ENCODE data around the gene ILF3. TPM values are rescaled to one million over a fixed set of nuclear protein-coding genes. Genes with fewer than 3 reads are reported as not detected.

ILF3 gene
- total RNA-seq, 1 experiment from 2014 or later: 365 TPM

- no peaks in the 10 kb centered on the region for H3K27me3 ChIP-seq (ENCODE audit: control insufficient read depth, insufficient read depth, low read length)
- H3K36me3 ChIP-seq (ENCODE audit: control insufficient read depth, insufficient read depth, low read length): no peaks in the 10 kb centered on the region
- ChIA-PET CTCF (no interaction called here), POLR2A (no interaction called here)
- DNase-seq (ENCODE audit: low read depth, low spot score) (no peak), ATAC-seq (no peak)
- H3K27ac ChIP-seq (ENCODE audit: low read length): no peak overlapping the region
- no TSS peak for BruUV-seq (replicated peaks)
- intact Hi-C loops (cut with micrococcal nuclease; ENCODE audit: unreplicated experiment): no loop called here
- H3K4me1 ChIP-seq (ENCODE audit: control insufficient read depth, insufficient read depth, low read length): no peaks in the 10 kb centered on the region; the same call in 1 of the 2 replicates
- H3K4me3 ChIP-seq (ENCODE audit: low read depth in 2 of 2, low read length in 2 of 2): no peak overlapping the region
- TF ChIP-seq CTCF (IDR thresholded peaks at IDR 0.05): no peak
- TF ChIP-seq TCF7L2 (IDR thresholded peaks at IDR 0.05; ENCODE audit: low read depth, low read length): no peak
- TF ChIP-seq SIN3A (IDR thresholded peaks at IDR 0.05; ENCODE audit: borderline replicate concordance, insufficient read depth, low read depth, low read length): no peak
- TF ChIP-seq REST (IDR thresholded peaks at IDR 0.05; ENCODE audit: insufficient read depth in 1 of 2, low read depth in 2 of 2, low read length in 1 of 2): no peak
- no peak for TF ChIP-seq POLR2AphosphoS5 (IDR thresholded peaks at IDR 0.05; ENCODE audit: low read depth, low read length)
- H3K9me3 ChIP-seq (ENCODE audit: control insufficient read depth, insufficient read depth, low read depth, low read length): no peaks in the 10 kb centered on the region
- in situ Hi-C loops (cut with HindIII; ENCODE audit: low pct_unique_long_range_greater_than_20kb, low sequenced_read_pairs): no loop called here
Observed at GRCh38 chr19:10706990-10707389, 52.8 kb downstream of the ILF3 start.

GRCh38 chr19:10707440-10707839, 53.3 kb downstream of the ILF3 start:
- Histone ChIP-seq H3K4me1 (ENCODE audit: control insufficient read depth, insufficient read depth, low read length) (no peaks in the 10 kb centered on the region; the same call in 1 of the 2 replicates), H3K9me3 (ENCODE audit: control insufficient read depth, insufficient read depth, low read depth, low read length) (no peaks in the 10 kb centered on the region), H3K4me3 (ENCODE audit: low read depth in 2 of 2, low read length in 2 of 2) (no peak overlapping the region), H3K27ac (ENCODE audit: low read length) (no peak overlapping the region), H3K27me3 (ENCODE audit: control insufficient read depth, insufficient read depth, low read length) (no peaks in the 10 kb centered on the region), H3K36me3 (ENCODE audit: control insufficient read depth, insufficient read depth, low read length) (no peaks in the 10 kb centered on the region)
- ChIA-PET POLR2A (no interaction called here), CTCF (no interaction called here)
- ATAC-seq (no peak), DNase-seq (ENCODE audit: low read depth, low spot score) (no peak)
- in situ Hi-C loops (cut with HindIII; ENCODE audit: low pct_unique_long_range_greater_than_20kb, low sequenced_read_pairs) (no loop called here), intact Hi-C loops (cut with micrococcal nuclease; ENCODE audit: unreplicated experiment) (no loop called here)
- no TSS peak for BruUV-seq (replicated peaks)
- TF ChIP-seq REST (IDR thresholded peaks at IDR 0.05; ENCODE audit: insufficient read depth in 1 of 2, low read depth in 2 of 2, low read length in 1 of 2) (no peak), SIN3A (IDR thresholded peaks at IDR 0.05; ENCODE audit: borderline replicate concordance, insufficient read depth, low read depth, low read length) (no peak), CTCF (IDR thresholded peaks at IDR 0.05) (no peak), TCF7L2 (IDR thresholded peaks at IDR 0.05; ENCODE audit: low read depth, low read length) (no peak), POLR2AphosphoS5 (IDR thresholded peaks at IDR 0.05; ENCODE audit: low read depth, low read length) (no peak)
